Measurements from ENCODE around the gene CLEC16A.

GRCh38 chr16:11143372-11144035 lies 199.1 kb downstream of the CLEC16A start:
- no peak for TF ChIP-seq CTCF (IDR thresholded peaks at IDR 0.05; ENCODE audit: low read depth, low read length, poor library complexity, severe bottlenecking)
- no peak for TF ChIP-seq EZH2phosphoT487 (IDR thresholded peaks at IDR 0.05; ENCODE audit: borderline replicate concordance, low read length)
